Measurements from ENCODE around the gene RASSF5.

- no peak for TF ChIP-seq CTCF (conservative IDR thresholded peaks at IDR 0.05; ENCODE audit: low read depth, low read length)
- no peak for TF ChIP-seq EZH2 (IDR thresholded peaks at IDR 0.05; ENCODE audit: borderline replicate concordance, low read depth, low read length, poor library complexity, severe bottlenecking)
These were observed 129.3 kb downstream of the RASSF5 start for GRCh38 chr1:206636671-206637070.

Data from A673 (cell line).